HG02642 (cell line): ENCODE measurements around the gene ITGAD.
"Not testable (repeated sequence)": the region's sequence is repeated elsewhere in the genome, so short reads cannot be mapped to it uniquely, and the experiment has no call there.

Source experiments
- ATAC-seq: cut with Tn5 transposase; IDR thresholded peaks from one replicate; pipeline ENCODE4 v1.9.1; 2021; ENCODE audit warnings: mild to moderate bottlenecking; ENCODE audit not compliant: unreplicated experiment, poor library complexity

Gene ITGAD

DNA sequence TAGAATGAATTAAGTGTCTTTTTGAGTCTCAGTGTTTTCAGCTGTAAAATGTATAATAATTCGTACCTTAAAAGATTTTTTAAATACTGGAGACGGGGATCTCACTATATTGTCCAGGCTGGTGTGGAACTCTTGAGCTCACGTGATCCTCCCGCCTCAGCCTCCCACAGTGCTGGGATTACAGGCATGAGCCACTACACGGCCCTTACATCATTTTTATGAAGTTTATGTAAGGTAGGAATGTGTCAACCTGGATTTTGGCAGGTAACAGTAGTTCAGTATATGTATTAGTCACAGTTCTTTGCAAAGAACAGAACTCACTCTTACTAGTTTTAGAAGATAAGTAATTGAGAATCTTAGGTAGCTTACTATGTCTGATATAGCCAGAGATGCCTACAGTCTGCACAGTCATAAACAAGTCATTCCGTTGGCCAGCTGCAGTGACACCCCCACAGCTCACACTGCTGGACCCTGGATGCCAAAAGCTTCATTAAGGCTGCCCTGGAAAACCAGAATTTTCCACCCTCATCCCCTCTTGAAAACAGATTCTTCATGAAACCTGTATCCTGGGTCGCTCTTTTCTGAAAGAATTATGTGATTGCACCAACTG, 35.6 kb downstream of the ITGAD start:
- no peak for ATAC-seq

DNA sequence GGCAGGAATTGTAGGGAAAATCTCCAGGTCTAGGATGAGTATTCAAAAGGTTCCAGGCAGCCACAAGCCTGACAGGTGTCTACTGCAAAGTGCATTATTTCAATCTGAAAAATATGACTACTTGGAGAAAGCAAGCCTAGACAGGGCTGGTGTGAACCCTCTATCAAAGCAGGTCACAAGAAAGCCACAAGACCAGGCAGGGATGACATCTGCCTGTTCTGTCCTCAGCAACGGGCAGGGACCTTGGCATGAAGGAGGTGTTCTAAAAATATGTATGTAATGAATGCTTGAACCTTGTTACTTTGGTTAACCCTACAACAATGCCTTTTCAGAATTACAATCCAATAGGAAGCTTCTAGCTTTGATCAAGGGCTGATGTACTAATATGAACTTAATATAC, 36.2 kb downstream of the ITGAD start:
- ATAC-seq: no peak

DNA sequence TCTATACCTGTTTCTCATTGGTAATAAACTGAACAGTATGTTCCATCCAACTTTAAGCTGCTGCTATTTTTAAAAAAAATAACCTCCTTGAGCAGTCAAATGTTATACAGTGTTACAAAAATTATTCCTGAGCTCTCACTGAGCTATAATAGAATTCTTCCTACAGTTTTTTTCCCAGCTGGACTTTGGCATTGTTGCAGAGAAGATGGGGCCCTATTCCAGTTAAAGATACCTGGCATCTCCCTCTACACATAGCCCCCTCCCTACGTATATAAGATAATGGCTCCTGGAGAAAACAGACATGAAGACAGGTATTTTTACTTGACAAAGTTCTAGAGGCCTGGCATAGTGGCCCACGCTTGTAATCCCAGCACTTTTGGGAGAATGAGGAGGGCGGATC, 36.7 kb downstream of the ITGAD start:
- no peak for ATAC-seq

DNA sequence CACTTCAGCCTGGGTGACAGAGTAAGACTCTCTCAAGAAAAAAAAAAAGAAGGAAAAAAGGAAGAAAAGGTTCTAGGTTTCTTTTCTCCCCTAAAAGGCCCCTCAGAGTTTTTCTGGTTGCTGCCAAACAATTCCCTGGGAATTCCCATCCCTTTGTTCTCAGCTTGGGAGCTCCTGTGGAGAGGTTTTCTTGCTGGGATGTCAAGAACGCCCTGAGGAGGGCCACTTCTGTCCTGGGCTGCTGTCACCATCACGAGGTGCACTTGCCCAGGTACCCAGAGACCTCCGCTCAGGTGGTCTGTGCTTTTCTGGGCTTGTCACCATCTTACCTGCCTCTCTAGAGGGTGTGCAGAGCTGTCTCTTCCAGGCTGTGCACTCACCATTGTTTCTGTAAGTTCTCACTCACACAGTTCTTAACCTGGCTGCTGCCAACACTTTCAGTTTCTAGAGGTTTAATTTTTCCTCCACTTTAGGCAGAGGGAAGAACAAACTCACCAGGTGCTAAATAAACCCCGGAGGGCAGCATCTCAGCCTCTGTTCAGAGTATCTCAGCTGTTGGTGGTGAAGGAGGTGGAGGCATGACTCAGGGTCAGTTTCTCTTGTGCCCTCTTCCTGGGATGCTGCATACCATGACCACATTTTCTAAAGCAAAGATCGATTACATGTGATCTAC, 37.4 kb downstream of the ITGAD start:
- no peak for ATAC-seq

DNA sequence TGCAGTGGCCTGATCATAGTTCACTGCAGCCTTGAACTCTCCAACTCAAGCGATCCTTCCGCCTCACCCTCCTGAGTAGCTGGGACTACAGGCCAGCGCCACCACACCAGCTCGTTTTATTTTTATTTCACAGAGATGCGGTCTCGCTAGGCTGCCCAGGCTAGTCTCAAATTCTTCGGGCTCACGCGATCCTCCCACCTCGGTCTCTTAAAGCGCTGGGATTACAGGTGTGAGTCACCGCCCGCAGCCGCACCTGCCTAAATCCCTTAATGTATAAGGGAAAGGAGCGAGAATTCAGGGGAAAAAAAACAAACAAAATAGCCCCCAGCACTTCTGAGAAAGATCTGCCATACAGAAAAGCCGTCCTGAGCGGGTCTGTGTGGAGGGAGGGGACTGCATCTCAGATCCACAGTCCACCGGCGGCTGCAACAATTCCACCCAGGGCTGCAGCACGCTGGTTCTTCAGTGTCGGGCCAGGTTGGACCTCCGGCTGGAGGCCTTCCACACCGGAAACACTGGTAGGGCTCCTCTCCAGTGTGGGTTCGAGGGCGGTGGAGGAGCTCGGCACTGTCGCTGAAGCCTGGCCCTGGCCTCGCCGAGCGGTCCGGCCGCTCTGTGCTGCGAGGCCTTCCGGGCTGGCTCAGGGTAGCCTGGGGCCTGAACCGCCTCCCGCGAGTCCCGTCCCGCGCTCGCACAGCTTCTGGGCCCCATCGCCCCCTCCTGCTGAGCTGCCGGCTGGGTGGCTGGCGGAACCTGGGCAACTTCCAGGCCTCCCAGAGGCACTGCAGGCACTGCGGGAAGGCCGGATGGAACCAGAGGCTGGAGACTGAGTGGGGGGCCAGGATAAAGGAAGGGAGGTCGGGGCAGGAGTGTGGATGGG, 42.4 kb downstream of the ITGAD start:
- no peak for ATAC-seq

DNA sequence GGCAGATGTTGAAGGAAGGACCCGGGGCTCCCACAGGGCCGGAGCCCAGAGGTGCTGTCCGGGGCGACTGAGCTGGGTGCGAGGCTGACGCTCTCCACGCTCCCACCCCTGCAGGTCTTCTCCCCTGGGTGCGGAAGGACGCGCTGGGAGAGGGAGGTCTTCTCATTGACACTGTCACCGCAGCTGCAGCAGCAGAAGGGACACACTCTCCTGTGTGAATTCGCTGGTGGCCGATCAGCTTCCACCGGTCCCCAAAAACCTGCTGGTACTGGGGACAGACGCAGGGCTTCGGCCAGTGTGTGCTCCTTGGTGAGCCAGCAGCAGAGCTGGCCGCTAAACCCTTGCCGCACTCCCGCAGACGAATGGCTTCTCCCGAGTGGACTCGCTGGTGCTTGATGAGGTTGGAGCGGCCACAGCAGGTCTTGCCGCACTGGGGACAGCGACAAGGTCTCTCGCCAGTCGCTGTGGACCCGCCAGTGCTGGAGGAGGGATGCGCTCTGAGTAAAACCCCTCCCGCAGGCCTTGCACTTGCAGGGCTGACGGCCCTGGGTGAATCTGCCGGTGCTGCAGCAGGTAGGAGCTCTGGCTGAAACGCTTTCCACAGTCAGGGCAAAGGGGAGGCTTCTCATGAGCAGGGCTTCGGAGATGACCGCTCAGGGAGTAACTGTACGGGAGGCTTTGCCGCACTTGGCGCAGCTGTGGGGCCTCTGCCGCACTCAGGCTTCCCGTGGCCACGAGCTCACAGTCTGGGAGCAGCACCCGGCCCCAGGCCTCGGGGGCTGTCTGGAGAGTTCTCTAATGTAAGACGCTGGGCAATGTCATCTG, 43.3 kb downstream of the ITGAD start:
- ATAC-seq: no peak

DNA sequence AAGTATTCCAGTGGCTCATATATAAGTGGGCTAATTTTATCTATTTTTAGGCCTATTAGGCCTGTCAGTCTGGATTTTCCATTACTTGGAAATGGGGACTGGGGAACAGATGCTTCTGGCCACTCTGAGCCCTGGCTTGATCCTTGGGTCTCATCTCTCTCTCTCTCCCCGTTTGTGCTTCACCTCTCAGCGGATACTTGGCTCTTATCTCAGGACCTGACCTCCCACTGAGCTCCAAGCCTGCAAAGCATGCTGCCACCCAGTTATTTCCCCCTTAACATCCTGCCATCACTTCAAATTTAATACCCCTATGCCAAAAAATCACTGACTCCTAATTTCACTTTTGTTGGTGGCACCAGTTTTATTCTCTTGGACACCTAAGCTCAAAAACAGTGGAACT, 45.3 kb downstream of the ITGAD start:
- no peak for ATAC-seq

DNA sequence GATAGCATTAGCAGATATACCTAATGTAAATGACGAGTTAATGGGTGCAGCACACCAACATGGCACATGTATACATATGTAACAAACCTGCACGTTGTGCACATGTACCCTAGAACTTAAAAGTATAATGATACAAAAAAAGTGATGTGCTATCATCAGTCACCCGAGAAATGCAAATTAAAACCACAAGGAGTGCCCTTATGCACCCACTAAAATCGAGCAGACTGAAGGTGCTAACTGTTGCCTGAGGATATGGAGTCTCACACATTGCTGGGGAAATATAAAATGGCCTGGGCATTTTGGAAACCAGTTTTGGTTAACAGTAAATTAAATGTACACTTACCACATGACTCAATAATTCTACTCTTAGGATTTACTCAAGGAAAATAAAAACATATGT, 45.9 kb downstream of the ITGAD start:
- ATAC-seq: not testable (repeated sequence)

DNA sequence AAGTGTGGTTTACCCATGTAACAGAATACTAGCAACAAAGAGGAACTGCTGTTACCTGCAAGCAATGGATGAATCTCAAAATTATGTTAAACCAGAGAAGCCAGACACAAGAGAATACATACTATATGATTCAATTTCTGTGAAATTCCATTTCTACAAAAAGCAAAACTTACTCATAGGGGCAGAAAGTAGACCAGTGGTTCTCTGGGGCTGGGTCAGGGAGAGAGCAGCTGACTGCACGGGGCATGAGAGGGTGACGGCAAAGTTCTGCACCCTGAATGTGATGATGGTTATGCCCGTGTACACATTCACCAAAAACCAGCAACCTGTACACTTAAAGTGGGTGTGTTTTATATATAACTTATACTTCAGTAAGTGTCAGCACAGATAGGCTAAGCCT, 46.4 kb downstream of the ITGAD start:
- ATAC-seq: no peak

DNA sequence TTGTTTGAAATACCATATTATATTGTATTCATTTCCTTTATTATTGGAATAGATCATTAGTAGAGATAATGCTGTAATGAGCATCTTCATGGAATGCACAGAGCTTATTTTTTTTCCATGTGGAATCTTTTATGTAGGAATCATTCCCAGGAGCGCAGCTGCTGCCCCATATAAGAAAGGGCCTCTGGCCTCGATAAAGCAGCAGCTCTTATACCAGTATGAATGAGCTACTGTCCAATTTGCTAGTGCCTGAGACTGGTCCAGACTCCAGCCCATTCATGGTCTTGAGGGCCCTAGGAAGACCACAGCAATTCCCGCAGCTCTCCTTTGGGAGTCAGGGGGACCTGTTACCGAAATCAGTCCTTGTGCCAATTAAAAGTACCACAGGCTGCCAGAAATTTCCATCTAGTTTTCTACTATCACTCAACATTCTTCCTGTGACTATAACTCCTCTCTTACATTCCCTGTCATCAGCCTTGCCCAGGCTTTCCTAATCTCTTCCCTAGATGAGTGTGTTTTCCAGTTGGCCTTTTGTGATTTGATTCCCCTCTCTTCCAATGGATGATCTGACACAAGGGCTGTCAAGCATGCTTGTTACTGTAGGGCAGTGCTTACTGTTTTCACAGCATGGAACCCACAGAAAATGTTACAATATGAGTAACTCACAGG, 47.5 kb downstream of the ITGAD start:
- ATAC-seq: no peak

DNA sequence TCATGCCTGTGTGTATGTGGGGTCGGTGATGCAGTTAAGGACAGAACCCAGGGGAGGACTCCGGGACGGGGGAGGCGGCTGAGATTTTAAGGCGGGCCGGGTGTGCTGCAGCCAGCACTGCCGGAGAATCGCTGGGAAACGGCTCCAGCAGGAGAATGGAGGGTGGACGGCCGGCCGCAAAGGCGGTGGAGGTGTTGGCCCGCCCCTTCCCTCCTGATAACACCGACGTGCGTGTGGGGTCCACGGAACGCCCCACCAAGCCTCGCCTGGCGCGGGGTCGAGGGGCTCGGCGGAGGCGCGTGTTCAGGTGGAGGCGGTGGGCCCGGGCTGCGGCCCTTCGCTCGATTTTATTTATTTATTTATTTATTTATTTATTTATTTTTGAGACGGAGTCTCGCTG, 48.8 kb downstream of the ITGAD start:
- no peak for ATAC-seq

DNA sequence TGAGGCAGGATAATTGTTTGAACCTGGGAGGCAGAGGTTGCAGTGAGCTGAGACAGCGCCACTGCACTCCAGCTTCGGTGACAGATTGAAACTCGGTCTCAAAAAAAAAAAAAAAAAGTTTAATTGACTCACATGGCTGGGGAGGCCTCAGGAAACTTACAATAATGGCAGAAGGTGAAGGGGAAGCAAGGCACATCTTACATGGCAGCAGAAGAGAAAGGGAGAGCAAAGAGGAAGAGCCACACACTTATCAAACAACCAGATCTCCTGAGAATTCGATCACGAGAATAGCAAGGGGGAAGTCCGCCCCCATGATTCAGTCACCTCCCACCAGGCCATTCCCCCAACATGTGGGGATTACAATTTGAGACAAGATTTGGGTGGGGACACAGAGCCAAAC, 52.8 kb downstream of the ITGAD start:
- not testable (repeated sequence) for ATAC-seq

DNA sequence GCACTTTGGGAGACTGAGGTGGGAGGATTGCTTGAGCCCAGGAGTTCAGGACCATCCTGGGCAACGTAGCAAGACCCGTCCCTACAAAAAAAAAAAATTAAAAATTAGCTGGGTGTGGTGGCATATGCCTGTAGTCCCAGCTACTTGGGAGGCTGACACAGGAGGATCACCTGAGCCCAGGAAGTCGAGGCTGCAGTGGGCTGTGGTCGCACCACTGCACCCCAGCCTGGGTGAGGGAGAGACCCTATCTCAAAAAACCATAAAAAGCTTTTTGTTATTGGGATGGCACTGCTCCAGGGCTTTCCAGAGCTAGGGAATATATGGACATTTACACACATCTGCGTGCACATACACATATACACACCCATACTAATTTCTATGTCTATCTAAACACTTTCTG, 58.1 kb downstream of the ITGAD start:
- ATAC-seq: no peak

DNA sequence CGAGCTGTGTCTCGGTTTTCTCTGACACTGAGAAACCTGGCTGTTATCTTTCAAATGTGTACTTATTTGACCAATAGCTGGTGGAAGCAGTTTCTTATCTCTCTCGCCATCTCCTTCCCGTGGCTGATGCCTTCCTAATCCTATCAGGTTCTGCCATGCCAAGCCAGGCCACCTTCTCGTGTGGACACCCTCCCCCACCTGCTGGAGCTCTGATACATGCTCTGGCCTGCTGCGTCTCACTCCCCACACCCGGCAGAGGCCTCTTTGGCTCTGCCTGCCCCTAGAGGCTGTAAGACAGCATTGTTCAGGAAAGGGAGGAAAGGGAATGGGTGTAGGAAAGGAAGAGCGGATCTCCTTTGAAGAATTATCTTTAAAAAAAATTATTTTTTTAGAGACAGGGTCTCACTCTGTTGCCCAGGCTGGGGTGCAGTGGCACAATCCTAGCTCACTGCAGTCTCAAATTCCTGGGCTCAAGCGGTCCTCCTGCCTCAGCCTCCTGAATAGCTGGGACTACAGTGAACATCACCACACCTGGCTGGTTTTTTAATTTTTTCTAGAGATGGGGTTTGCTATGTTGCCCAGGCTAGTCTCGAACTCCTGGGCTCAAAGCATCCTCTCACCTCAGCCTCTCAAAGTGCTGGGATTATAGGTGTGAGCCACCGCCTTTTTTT, 58.7 kb downstream of the ITGAD start:
- ATAC-seq: no peak

DNA sequence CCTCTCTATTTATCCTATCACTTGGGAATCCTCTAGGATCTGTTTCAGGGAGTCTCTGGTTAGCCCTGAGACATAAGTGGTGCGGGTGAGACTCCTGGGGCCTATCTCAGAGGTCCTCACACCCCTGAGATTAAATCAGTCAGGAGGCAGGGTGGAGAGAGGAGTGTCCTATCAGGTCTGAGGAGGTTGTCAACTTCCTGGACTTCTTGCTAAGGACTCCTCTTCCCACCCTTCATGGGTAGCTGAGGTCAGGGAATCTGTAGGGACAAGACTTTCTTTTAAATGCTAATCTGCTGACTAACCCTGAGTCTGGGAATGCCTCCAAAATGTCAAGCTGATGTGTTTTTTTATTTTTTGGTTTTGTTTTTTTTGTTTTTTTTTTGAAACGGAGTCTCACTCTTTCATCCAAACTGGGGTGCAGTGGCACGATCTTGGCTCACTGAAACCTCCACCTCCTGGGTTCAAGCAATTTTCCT, 59.5 kb downstream of the ITGAD start:
- ATAC-seq: no peak

DNA sequence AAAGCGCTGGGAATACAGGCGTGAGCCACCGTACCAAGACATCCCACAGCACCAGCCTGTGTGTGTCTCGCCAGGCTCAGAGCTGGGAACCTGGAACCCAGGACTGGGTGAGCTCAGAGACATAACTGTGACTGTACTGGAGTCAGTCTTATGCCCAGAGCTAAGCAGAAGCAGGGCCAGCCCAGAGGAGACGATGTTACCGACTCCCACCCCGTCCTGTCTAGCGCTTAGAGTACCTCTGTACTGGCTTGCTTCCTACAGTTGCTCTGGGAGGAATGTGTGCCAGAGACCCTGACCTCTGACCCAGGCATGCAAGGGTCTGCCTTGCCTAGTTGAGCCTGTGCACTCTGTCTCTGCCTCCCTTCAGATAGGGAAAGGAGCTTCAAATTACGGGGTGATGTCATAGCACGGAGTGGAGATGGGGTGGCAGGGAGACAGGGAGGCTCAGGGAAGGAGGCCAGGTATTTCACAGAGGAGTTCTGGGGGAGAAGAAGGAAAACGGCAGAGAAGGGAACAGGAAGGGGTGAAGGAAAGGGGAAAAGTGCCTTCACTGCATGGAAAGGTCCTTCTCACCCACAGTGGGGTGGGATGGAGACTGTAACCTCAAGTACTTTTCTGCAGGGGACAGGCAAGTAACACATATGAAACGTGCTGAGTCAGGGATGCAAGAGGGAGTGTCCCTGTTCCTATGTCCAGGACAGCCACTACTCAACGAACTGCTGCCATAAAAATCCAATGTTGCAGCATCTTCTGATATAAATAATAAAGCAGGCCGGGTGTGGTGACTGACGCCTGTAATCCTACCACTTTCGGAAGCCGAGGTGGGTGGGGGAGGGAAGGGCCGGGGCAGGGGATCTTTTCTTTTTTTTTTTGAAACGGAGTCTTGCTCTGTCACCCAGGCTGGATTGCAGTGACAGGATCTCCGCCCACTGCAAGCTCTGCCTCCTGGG, 60.4 kb downstream of the ITGAD start:
- ATAC-seq: no peak

DNA sequence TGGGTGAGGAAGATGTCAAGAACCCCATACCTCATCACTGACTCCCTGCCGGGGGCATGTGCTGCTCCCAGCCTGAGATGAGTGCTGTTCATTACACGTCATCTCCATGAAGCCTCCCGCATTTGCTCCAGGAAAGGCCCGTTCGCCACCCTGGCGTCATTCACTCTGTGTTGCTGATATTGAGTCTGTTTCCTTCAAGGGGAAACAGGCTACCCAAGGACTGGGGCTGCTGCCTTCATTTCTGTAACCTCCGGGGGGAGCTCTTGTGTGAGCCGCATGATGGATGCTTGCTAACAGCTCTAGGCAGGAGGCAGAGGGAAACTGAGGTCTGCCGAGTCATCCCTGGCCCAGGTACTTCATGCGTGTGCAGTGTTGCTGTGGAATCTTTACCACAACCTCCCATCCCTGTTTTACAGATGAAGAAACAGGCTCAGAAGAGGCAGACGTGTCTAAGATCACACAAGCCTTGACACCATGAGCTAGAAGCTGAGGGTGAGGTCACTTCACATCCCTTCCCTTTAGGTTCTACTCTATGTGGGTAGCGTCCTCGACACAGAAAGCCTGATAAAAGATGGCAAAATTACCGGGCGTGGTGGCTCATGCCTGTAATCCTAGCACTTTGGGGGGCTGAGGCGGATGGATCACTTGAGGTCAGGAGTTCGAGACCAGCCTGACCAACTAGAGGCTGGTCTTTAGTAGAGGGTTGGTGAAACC, 62.6 kb downstream of the ITGAD start:
- no peak for ATAC-seq

DNA sequence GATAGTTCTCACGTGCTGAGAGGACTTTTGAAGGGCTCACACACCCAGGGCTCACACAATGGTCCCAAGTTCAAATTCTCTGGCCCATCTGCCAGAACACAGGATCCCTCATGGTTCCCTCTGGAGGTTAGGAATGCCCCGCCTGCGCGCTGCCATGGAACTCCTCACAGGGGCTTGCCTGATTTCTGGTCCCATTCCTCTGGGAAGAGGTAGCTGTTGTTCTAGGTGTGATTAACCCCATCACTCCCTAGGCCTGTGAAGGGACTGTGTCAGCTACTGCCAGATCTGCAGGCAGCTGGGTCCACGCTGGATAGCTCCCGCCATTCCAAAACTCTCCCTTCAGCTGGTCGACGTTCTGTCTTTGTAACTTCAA, 63.8 kb downstream of the ITGAD start:
- no peak for ATAC-seq
